ENCODE results near the gene OTOG. TPM values are rescaled to one million over a fixed set of nuclear protein-coding genes. Genes with fewer than 3 reads are reported as not detected.

Gene OTOG
- total and polyA plus RNA-seq, 11 donors = not detected

- H3K4me3 ChIP-seq = no peak overlapping the region
- peaks cover 0 to 5% (median 0%) of the 10 kb centered on the region in 9 donors for H3K27me3 ChIP-seq
- no peak overlapping the region for H3K27ac ChIP-seq
- peaks cover 0 to 10% (median 0%) of the 10 kb centered on the region in 12 donors for H3K4me1 ChIP-seq
- H3K36me3 ChIP-seq = no peaks in the 10 kb centered on the region
- intact Hi-C loops (cut with DNase I) = loop anchor here in 1 of 10 donors (10.0 kb wide), 1 partner anchor 238 kb away; no protein-coding TSS in a partner anchor
- TF ChIP-seq, protein P1, sequence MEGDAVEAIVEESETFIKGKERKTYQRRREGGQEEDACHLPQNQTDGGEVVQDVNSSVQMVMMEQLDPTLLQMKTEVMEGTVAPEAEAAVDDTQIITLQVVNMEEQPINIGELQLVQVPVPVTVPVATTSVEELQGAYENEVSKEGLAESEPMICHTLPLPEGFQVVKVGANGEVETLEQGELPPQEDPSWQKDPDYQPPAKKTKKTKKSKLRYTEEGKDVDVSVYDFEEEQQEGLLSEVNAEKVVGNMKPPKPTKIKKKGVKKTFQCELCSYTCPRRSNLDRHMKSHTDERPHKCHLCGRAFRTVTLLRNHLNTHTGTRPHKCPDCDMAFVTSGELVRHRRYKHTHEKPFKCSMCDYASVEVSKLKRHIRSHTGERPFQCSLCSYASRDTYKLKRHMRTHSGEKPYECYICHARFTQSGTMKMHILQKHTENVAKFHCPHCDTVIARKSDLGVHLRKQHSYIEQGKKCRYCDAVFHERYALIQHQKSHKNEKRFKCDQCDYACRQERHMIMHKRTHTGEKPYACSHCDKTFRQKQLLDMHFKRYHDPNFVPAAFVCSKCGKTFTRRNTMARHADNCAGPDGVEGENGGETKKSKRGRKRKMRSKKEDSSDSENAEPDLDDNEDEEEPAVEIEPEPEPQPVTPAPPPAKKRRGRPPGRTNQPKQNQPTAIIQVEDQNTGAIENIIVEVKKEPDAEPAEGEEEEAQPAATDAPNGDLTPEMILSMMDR (IDR thresholded peaks at IDR 0.05) = no peak
- TF ChIP-seq POLR2A (IDR thresholded peaks at IDR 0.05) = no peak
- 46 to 64% (median 56%) methylated on average over 10 of the region's 10 CpGs for WGBS, 4 donors
- ATAC-seq = peak; percentile 21 to 85 (median 64)
- H3K9me3 ChIP-seq = no peaks in the 10 kb centered on the region
- peak in 2 of 5 donors; percentile 36 to 48 for DNase-seq
Observed at GRCh38 chr11:17606233-17607082, 59.4 kb downstream of the OTOG start.

- intact Hi-C loops (cut with DNase I) = loop anchor here in 1 of 10 donors (10.0 kb wide), 1 partner anchor 238 kb away; no protein-coding TSS in a partner anchor
- Histone ChIP-seq H3K9me3 (no peaks in the 10 kb centered on the region), H3K4me3 (no peak overlapping the region), H3K27me3 (no peaks in the 10 kb centered on the region), H3K4me1 (peaks cover 0 to 10% (median 0%) of the 10 kb centered on the region in 12 donors), H3K36me3 (no peaks in the 10 kb centered on the region), H3K27ac (no peak overlapping the region)
- ATAC-seq (no peak), DNase-seq (no peak)
- WGBS, 4 donors = 88 to 94% (median 92%) methylated on average over 6 of the region's 6 CpGs
- TF ChIP-seq, protein P1 (IDR thresholded peaks at IDR 0.05) = no peak
- TF ChIP-seq POLR2A (IDR thresholded peaks at IDR 0.05) = no peak
Observed at GRCh38 chr11:17607083-17607429, 60.0 kb downstream of the OTOG start.

- H3K36me3 ChIP-seq = no peaks in the 10 kb centered on the region
- no peaks in the 10 kb centered on the region for H3K27me3 ChIP-seq
- H3K4me3 ChIP-seq = no peak overlapping the region
- whole genome bisulfite sequencing, 4 donors = 75 to 86% (median 78%) methylated on average over 15 to 20 of the region's 20 CpGs
- intact Hi-C loops (cut with DNase I) = loop anchor here in 1 of 10 donors (10.0 kb wide), 1 partner anchor 237 kb away; no protein-coding TSS in a partner anchor
- ATAC-seq (no peak), DNase-seq (peak in 1 of 5 donors; percentile 21)
- H3K4me1 ChIP-seq = peaks cover 0 to 10% (median 0%) of the 10 kb centered on the region in 12 donors
- TF ChIP-seq POLR2A (IDR thresholded peaks at IDR 0.05) = no peak
- TF ChIP-seq, protein P1 (IDR thresholded peaks at IDR 0.05) = no peak
- H3K9me3 ChIP-seq = no peaks in the 10 kb centered on the region
- H3K27ac ChIP-seq = no peak overlapping the region
Observed at GRCh38 chr11:17607591-17608570, 60.8 kb downstream of the OTOG start.
